ENCODE data around the gene KIF27.

DNA sequence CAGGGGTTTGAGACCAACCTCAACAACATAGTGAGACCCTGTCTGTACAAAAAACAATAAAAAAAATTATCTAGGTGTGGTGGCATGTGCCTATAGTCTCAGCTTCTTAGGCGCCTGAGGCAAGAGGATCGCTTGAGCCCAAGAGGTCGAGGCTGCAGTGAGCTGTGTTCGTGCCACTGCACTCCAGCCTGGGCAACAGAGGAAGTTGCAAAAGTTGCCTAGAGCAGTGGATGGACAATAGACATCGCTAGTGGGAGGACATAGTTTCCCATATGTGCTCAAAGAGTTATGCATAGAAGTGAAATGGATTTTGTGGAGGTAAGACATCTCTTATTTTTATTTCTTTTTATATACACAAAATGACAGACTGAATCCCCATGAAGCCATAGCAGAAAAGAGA is 39.8 kb upstream of the KIF27 start:
- no peak for TF ChIP-seq CEBPB (IDR thresholded peaks at IDR 0.05; ENCODE audit: low read depth, low read length)
- TF ChIP-seq, protein P1, sequence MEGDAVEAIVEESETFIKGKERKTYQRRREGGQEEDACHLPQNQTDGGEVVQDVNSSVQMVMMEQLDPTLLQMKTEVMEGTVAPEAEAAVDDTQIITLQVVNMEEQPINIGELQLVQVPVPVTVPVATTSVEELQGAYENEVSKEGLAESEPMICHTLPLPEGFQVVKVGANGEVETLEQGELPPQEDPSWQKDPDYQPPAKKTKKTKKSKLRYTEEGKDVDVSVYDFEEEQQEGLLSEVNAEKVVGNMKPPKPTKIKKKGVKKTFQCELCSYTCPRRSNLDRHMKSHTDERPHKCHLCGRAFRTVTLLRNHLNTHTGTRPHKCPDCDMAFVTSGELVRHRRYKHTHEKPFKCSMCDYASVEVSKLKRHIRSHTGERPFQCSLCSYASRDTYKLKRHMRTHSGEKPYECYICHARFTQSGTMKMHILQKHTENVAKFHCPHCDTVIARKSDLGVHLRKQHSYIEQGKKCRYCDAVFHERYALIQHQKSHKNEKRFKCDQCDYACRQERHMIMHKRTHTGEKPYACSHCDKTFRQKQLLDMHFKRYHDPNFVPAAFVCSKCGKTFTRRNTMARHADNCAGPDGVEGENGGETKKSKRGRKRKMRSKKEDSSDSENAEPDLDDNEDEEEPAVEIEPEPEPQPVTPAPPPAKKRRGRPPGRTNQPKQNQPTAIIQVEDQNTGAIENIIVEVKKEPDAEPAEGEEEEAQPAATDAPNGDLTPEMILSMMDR (conservative IDR thresholded peaks at IDR 0.05; ENCODE audit: low read depth, low read length), result no peak
- no peak for TF ChIP-seq NFE2L2 (IDR thresholded peaks at IDR 0.05; ENCODE audit: low read depth, low read length)
- no peak for TF ChIP-seq POLR2A (IDR thresholded peaks at IDR 0.05; ENCODE audit: low read depth, low read length)
- no peak for TF ChIP-seq MXI1 (IDR thresholded peaks at IDR 0.05; ENCODE audit: borderline replicate concordance, low read depth, low read length)
- TF ChIP-seq RFX5 (IDR thresholded peaks at IDR 0.05; ENCODE audit: low read depth, low read length), result no peak
- no peak for TF ChIP-seq MAZ (IDR thresholded peaks at IDR 0.05; ENCODE audit: borderline replicate concordance, low read depth, low read length)
- no peak for TF ChIP-seq CHD1 (IDR thresholded peaks at IDR 0.05; ENCODE audit: low read depth, low read length)
